ENCODE data around the gene RBPMS2. TPM values are rescaled to one million over a fixed set of nuclear protein-coding genes. Genes with fewer than 3 reads are reported as not detected.
"Not testable (repeated sequence)": the region's sequence is repeated elsewhere in the genome, so short reads cannot be mapped to it uniquely, and the experiment has no call there.

The RBPMS2 gene
- 24.5 TPM for total RNA-seq
- long read RNA-seq, partial matches to known transcripts: 6 of 8 reads
- long read RNA-seq, other reads (novel, unspliced or antisense): 2 of 8 reads

DNA sequence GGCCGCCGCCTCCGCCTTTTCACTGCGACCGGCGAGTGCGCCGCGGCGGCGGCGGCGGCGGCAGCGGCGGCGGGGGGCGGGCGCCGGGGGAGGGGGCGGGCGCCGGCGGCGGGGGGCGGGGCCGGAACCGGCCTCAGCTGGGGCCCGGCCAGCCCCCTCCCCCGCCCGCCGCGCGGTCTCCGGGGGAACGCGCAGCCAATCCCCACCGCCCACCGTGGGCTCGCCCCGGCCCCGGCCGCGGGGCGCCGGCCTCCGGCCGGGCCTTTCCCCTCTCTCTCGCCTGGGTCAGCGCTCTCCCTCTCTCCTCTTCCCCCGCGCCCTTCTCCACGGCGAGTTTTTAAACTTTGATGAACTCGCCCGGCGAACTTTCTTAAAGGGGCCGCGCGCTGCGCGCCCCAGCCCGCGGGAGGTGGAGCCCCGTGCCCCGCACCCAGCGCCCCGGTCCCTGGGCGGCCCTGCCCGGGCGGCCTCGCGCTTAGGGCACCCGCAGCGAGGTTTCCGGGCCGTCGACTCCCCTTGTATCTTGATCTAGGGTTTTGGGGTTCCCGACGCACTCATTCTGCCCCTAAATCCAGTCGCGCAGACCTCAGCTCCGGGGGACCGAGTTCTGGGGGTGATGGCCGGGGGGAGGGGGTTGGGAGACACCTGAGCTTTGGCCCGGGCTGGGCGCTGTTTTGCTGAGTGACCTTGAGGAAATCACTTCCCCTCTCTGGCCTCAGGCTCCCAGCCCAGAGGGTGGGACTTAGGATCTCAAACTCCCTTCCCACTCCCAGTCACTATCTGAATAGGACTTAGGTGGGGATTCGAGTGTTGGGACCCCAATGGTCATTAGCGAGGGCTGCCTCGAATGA is at the start of gene RBPMS2:
TSS of gene RBPMS2 (minus strand) at position 39 of the 851 bp plus-strand sequence. CDS start 270 bp downstream, outside the sequence.
- no peak for DNase-seq (ENCODE audit: low spot score)

- DNase-seq (ENCODE audit: low spot score): no peak
Observed at GRCh38 chr15:64824929-64825430, 49.6 kb upstream of the RBPMS2 start.

GRCh38 chr15:64816452-64816851 is 41.1 kb upstream of the RBPMS2 start:
- DNase-seq (ENCODE audit: low spot score): no peak

- not testable (repeated sequence) for DNase-seq (ENCODE audit: low spot score)
Observed at GRCh38 chr15:64814965-64815364, 39.6 kb upstream of the RBPMS2 start.

DNA sequence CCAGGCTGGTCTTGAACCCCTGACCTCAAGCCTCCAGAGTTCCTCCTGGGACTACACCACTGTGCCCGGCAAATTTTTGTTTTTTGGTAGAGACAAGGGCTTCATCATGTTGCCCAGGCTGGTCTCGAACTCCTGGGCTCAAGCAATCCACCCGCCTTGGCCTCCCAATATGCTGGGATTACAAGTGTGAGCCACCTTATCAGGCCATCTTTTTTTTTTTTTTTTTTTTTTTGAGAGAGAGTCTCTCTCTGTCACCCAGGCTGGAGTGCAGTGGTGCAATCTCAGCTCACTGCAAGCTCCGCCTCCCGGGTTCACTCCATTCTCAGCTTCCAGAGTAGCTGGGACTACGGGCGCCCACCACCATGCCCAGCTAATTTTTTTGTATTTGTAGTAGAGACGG is 38.9 kb upstream of the RBPMS2 start:
- DNase-seq (ENCODE audit: low spot score): not testable (repeated sequence)

DNA sequence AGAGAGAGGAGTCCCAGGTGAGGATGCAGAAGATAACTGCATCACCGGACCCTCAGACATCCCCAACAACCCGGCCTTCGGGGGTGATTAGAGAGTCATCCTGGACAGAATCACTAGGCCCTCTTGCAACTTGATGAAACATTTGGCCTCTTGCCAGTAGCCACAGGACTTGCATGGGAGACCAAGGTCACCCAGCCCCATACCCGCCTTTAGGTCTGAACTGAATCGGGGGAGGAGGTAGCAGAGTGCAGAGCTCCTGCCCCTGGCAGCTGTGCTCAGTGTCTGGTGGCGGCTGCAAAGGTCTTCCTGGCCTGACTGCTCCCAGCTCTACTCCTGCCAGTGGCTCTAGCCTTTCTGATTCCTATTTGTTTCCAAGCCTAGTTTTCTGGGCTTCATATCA is 37.7 kb upstream of the RBPMS2 start:
- DNase-seq (ENCODE audit: low spot score): no peak

DNA sequence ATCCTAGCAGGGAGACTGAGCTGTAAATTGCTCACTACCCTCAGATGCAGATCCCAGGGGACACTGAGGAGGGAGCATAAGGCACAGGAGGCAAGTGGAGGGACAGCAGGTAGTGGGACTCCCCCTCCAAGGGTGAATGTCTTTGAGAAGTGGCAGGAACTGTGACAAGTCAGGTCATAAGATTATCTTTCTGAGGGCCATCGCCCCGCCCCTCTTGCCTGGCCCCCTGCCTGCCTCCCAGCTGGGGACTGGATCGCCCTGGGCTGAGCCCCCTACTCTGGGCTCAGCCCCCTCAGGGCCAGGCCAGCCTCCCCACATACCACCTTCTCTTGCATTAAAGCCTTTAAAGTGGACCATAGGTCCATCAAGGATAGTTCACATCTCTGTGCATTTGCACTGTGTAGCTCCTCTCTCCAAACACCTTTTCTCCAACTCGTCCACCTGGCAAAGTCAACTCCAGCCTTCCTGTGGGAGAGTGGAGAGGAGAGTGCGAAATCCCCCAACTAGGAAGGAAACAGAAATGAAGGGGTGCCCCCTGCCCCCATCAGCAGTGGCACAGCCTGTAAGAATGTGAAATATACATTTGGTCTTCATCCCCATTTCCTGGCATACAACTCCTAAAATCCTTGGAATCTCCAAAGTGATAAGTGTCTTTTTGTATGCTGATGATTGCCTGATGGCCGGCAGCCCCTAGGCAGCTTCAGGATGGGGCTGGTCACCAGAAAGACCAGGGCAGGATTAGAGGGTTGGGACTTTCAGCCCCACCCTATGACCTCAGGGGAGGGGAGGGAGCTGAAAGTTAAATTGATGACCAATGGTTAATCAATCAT is 35.3 kb upstream of the RBPMS2 start:
- DNase-seq (ENCODE audit: low spot score): no peak

- peak; percentile 92 for DNase-seq (ENCODE audit: low spot score)
Observed at GRCh38 chr15:64809649-64810496, 34.5 kb upstream of the RBPMS2 start.

GRCh38 chr15:64808785-64809453 is 33.5 kb upstream of the RBPMS2 start:
- no peak for DNase-seq (ENCODE audit: low spot score)

- no peak for DNase-seq (ENCODE audit: low spot score)
Observed at GRCh38 chr15:64807751-64808222, 32.4 kb upstream of the RBPMS2 start.

DNA sequence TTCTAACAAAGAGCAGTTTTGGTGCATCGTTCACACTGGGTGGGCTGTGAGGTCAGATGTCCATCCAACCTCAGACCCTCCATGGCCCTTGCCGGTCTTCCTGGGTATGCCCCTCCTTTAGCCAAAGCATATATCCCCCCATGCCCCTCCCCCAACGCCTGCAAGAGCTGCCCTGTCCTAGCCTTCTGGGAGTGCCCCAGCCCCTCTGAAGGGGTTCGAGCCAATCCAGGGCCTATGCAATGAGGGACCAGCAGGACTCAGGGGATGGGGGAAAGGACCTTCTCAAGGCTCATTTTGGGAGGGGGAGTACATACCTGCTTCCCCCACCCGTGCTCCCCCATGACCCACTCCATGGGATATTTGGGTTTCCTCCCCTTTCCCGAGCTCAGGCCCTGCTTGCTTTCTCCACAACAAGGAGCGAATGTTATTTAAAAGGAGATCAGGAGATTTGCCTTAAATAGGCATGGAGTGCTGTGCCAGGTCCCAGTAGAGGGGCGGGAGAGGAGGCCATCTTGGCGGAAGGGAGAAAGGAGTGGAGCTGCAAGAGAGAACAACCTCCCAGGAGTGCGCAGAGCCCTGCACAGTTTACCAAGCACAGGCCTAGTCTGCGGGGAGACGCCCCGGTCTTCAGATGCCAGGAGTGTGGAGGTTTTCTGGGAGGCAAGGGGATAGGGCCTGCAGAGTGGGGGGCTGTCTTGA is 31.8 kb upstream of the RBPMS2 start:
- DNase-seq (ENCODE audit: low spot score): no peak

DNA sequence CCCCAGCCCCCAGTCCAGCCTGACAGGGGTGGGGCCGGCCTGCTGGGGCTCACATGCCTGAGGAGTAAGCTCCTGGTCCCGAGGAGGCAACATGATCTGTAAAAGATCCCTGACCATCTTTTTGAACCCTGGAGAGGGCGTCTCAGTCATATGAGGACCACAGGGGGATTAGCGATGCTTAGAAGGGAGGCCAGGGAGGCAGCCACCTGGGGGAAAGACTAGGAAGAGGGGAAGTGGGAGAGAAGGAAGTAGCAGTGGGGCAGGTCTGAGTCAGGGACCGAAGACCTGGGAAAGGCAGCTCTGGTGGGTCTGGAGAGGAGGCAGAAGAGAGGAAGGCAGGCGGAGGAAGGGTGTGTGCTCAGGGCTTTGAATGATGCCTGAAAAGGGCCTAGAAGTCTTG is 31.1 kb upstream of the RBPMS2 start:
- no peak for DNase-seq (ENCODE audit: low spot score)

- DNase-seq (ENCODE audit: low spot score): no peak
Observed at GRCh38 chr15:64804619-64805018, 29.2 kb upstream of the RBPMS2 start.

- DNase-seq (ENCODE audit: low spot score): no peak
Observed at GRCh38 chr15:64803526-64803925, 28.1 kb upstream of the RBPMS2 start.

- DNase-seq (ENCODE audit: low spot score): no peak
Observed at GRCh38 chr15:64800476-64800875, 25.1 kb upstream of the RBPMS2 start.

GRCh38 chr15:64798905-64799304 is 23.5 kb upstream of the RBPMS2 start:
- not testable (repeated sequence) for DNase-seq (ENCODE audit: low spot score)

DNA sequence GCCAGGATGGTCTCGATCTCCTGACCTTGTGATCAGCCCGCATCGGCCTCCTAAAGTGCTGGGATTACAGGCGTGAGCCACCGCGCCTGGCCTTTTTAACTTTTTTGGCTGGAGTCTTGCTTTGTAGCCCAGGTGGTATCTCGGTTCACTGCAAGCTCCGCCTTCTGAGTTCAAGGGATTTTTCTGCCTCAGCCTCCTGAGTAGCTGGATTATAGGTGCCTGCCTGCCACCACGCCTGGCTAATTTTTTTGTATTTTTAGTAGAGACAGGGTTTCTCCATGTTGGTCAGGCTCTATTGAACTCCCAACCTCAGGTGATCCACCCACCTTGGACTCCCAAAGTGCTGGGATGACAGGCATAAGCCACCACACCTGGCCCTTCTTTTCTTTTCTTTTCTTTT is 20.5 kb upstream of the RBPMS2 start:
- not testable (repeated sequence) for DNase-seq (ENCODE audit: low spot score)

DNA sequence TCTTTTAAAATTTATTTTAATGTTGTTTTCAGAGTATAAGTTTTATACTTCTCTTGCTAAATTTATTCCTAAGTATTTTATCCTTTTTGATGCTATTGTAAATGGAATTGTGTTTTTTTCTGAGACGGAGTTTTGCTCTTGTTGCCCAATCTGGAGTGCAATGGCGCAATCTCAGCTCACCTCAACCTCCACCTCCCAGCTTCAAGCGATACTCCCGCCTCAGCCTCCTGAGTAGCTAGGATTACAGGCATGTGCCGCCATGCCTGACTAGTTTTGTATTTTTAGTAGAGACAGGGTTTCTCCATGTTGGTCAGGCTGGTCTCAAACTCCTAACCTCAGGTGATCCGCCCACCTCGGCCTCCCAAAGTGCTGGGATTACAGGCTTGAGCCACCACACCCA is 19.9 kb upstream of the RBPMS2 start:
- not testable (repeated sequence) for DNase-seq (ENCODE audit: low spot score)

GRCh38 chr15:64792282-64792681 is 16.9 kb upstream of the RBPMS2 start:
- DNase-seq (ENCODE audit: low spot score): no peak

GRCh38 chr15:64791401-64791800 is 16.0 kb upstream of the RBPMS2 start:
- no peak for DNase-seq (ENCODE audit: low spot score)

Measured in mesenteric fat pad (tissue), 1 donor.